ENCODE data around the gene SPAG4.

The SPAG4 gene

DNA sequence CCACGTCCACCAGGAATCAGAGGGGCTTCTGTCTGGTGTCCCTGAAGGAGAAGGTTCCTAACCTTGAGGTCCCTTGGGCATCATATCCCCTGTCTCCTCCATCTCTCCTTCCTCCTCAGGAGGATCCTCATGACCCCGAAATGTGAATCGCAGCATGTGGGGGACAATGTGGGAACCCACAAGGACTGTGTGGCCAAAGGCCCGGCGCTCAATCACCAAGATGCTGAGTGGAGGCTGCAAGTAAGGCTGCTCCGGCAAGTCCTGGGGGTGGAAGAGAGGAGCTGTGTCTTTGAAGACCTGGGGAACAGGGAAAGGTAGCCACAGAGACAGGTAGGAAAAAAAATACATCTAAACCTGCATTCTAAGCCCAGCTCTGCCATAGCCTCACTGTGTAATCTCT, 36.4 kb upstream of the SPAG4 start:
- DNase-seq (ENCODE audit: insufficient read length, low spot score): no peak
- FAIRE-seq: no peak
- TF ChIP-seq, protein P1, sequence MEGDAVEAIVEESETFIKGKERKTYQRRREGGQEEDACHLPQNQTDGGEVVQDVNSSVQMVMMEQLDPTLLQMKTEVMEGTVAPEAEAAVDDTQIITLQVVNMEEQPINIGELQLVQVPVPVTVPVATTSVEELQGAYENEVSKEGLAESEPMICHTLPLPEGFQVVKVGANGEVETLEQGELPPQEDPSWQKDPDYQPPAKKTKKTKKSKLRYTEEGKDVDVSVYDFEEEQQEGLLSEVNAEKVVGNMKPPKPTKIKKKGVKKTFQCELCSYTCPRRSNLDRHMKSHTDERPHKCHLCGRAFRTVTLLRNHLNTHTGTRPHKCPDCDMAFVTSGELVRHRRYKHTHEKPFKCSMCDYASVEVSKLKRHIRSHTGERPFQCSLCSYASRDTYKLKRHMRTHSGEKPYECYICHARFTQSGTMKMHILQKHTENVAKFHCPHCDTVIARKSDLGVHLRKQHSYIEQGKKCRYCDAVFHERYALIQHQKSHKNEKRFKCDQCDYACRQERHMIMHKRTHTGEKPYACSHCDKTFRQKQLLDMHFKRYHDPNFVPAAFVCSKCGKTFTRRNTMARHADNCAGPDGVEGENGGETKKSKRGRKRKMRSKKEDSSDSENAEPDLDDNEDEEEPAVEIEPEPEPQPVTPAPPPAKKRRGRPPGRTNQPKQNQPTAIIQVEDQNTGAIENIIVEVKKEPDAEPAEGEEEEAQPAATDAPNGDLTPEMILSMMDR (IDR thresholded peaks at IDR 0.05; ENCODE audit: insufficient read depth, missing control alignments): no peak

DNA sequence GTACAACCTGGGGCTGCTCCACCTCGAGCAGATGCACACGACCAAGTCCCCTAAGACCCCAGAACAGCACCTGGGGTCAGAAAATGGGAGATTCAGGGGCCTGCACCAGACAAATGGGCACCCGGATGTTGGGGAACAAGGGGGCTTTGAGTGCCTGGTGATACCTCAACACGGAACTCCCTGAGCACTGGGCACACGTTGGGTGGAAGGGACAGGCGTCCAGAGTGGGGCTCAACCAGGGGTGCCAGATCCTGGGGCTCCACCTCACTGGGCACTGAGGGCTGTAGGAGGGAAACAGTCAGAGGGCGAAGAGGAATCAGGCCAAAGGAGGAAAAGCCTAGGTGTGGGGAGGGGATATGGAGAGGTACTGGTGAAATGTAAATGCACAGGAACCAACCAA, 33.5 kb upstream of the SPAG4 start:
- TF ChIP-seq, protein P1 (IDR thresholded peaks at IDR 0.05; ENCODE audit: insufficient read depth, missing control alignments): no peak
- FAIRE-seq (no peak), DNase-seq (ENCODE audit: insufficient read length, low spot score) (no peak)

DNA sequence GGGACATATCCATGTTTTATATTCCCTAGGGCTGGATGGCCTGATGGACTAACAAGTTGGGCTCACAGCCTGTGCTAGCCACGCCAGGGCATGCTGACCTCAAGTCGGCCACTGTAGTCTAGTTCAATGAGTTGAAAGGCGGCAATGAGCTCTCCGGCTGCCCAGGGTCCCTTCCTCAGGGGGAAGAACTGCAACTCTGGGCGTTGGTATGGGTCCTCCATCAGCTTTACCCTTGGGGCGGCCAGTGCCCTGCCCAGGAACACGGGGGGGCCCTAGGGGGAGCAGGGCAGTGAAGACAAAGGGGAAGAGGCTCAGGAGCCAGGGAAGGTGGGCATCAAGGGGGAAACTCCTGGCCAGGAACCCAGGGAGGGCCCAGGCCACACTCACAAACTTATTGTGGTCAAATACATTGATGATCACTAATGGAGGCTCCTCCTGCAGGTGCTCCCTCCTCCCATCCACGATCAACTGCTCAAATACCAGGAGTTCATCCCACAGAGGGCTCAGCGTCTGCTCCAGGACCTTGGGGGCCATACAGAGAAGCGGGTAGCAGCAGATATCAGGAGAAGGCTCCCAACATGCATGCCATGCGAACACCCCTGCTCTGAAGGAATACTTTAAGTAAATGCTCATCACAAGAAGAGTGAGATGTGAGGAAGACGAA, 32.8 kb upstream of the SPAG4 start:
- TF ChIP-seq, protein P1 (IDR thresholded peaks at IDR 0.05; ENCODE audit: insufficient read depth, missing control alignments): no peak
- FAIRE-seq (no peak), DNase-seq (ENCODE audit: insufficient read length, low spot score) (no peak)

DNA sequence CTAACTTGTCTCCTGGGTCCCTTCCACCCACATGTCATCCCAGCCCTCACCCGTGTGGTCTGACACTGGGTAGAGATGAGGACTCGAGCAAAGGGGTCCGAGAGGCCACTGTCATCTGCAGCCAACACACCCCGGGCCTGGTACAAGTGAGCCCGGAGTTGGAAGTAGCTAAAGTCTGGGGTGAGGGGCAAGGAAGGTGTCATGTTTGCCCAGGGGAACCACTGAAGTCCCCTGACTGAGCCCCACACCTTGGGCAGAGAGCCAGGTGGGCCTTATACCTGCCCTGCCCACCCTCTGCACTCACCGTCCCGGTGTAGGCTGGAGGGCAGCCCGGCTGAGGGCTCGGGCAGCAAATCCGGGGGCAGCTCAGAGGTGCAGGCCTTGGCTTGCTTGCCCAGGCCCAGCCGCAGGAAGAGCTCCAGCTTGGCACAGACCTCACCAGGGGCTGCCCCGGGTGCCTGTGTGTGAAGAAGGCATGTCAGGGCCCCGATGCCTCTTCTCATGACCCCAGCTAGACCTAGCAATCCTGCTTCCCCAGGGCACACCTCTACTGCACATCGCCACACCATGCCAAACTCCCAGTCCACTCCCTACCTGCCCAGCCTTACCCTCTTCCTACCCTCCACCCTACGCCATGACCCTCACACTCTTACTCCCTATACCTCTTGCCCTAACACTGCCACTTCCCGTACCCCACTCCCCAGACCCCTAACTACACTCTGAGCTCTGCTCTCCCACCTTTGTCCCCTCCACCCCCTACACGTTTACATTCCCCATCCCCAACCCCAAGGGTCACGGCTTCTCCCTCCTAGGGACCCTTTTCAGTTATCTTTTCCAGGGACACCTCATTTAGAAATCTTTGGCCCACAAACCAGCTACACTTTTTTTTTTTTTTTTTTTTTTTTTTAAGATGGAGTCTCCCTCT, 31.7 kb upstream of the SPAG4 start:
- FAIRE-seq (no peak), DNase-seq (ENCODE audit: insufficient read length, low spot score) (no peak)
- TF ChIP-seq, protein P1 (IDR thresholded peaks at IDR 0.05; ENCODE audit: insufficient read depth, missing control alignments): no peak

DNA sequence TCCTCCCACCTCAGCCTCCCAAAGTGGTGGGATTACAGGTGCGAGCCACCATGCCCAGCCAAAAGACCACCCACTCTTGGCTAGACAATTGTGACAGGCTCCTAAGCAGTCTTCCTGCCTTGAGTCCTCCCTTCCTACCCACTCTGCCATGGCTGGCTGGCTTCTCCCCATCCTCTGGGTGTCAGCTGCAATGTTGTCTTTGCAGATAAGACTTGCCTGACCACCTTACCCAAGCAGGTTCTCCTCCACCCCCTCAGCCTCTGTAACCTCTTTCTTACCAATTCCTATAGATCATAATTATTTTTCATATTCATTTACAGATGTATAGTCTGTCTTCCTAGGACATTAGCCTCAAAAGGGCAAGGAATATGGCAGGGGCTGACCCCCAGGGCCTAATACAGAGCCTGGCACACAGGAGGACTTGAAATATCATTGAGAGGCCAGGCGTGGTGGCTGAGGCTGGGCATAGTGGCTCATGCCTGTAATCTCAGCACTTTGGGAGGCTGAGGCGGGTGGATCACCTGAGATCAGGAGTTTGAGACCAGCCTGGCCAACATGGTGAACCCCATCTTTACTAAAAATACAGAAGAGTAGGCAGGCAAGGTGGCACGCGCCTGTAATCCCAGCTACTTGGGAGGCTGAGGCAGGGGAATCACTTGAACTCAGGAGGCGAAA, 28.7 kb upstream of the SPAG4 start:
- TF ChIP-seq, protein P1 (IDR thresholded peaks at IDR 0.05; ENCODE audit: insufficient read depth, missing control alignments): no peak
- DNase-seq (ENCODE audit: insufficient read length, low spot score) (no peak), FAIRE-seq (no peak)

DNA sequence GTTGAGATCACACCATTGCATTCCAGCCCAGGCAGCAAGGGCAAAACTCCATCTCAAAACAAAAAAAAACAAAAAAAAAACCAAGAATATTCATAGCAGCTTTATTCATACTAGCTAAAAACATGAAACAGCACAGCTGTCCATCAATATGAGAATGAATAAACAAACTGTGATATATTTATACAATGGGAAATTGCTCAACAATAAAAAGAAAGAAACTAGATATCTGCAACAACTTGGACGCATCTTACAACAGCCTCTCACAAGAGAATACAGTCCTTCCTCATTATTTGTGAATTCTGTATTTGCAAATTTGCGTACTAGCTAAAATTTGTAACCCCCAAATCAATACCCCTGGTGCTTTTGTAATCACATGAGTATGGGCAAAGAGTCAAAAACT, 28.2 kb upstream of the SPAG4 start:
- DNase-seq (ENCODE audit: insufficient read length, low spot score): no peak
- TF ChIP-seq, protein P1 (IDR thresholded peaks at IDR 0.05; ENCODE audit: insufficient read depth, missing control alignments): no peak
- no peak for FAIRE-seq
